ENCODE data around the gene CACNA1D. TPM values are rescaled to one million over a fixed set of nuclear protein-coding genes. Genes with fewer than 3 reads are reported as not detected.
A peak's percentile ranks its signal among the peaks of the same experiment; 100 is the strongest.

CACNA1D gene
- total RNA-seq, 4 donors from 2014 or later, result 12.7 to 98.9 (median 25.0) TPM

- peaks cover 0 to 9% (median 0%) of the 10 kb centered on the region in 4 donors for H3K4me1 ChIP-seq
- TF ChIP-seq POLR2A (IDR thresholded peaks at IDR 0.05) (no peak), EP300 (IDR thresholded peaks at IDR 0.05; ENCODE audit: low read depth) (no peak), CTCF (IDR thresholded peaks at IDR 0.05) (no peak), POLR2AphosphoS5 (IDR thresholded peaks at IDR 0.05) (no peak)
- intact Hi-C loops (cut with DNase I; ENCODE audit: low total_unique reads), result no loop called here
- H3K27ac ChIP-seq, result no peak overlapping the region
- DNase-seq, result peak; percentile 0
- WGBS, 2 donors (ENCODE audit: low coverage in 1 of 2), result 42 to 63% methylated on average over 2 to 10 of the region's 10 CpGs
- H3K4me3 ChIP-seq, result no peak overlapping the region
- in situ Hi-C loops (cut with MboI; ENCODE audit: low pct_ligation_motif_present in 1 of 4, low pct_unique_long_range_greater_than_20kb in 1 of 4, low sequenced_read_pairs in 3 of 4), result no loop called here
- no peaks in the 10 kb centered on the region for H3K9me3 ChIP-seq
- H3K27me3 ChIP-seq, result no peaks in the 10 kb centered on the region
- peaks cover 0 to 3% (median 0%) of the 10 kb centered on the region in 4 donors for H3K36me3 ChIP-seq
Measured at GRCh38 chr3:53823956-53824657, 329.7 kb downstream of the CACNA1D start.

- intact Hi-C loops (cut with DNase I; ENCODE audit: low total_unique reads), result no loop called here
- WGBS, 2 donors (ENCODE audit: low coverage in 1 of 2), result 63 to 81% methylated on average over 1 to 4 of the region's 4 CpGs
Measured at GRCh38 chr3:53824795-53825194, 330.4 kb downstream of the CACNA1D start.

GRCh38 chr3:53826048-53826447 is 331.6 kb downstream of the CACNA1D start:
- TF ChIP-seq POLR2A (IDR thresholded peaks at IDR 0.05) (no peak), POLR2AphosphoS5 (IDR thresholded peaks at IDR 0.05) (no peak), CTCF (IDR thresholded peaks at IDR 0.05) (no peak), EP300 (IDR thresholded peaks at IDR 0.05; ENCODE audit: low read depth) (no peak)
- H3K36me3 ChIP-seq, result no peaks in the 10 kb centered on the region
- no peak for DNase-seq
- 67 to 72% methylated on average over 1 of the region's 1 CpG for WGBS, 2 donors (ENCODE audit: low coverage in 1 of 2)
- no peak overlapping the region for H3K27ac ChIP-seq
- H3K4me1 ChIP-seq, result peaks cover 0 to 13% (median 0%) of the 10 kb centered on the region in 4 donors
- H3K27me3 ChIP-seq, result no peaks in the 10 kb centered on the region
- no peaks in the 10 kb centered on the region for H3K9me3 ChIP-seq
- H3K4me3 ChIP-seq, result no peak overlapping the region
- in situ Hi-C loops (cut with MboI; ENCODE audit: low pct_ligation_motif_present in 1 of 4, low pct_unique_long_range_greater_than_20kb in 1 of 4, low sequenced_read_pairs in 3 of 4), result no loop called here
- intact Hi-C loops (cut with DNase I; ENCODE audit: low total_unique reads), result no loop called here

More at GRCh38 chr3:53824795-53825194, 330.4 kb downstream of the CACNA1D start:
- H3K27ac ChIP-seq, result no peak overlapping the region
- H3K27me3 ChIP-seq, result no peaks in the 10 kb centered on the region
- no peak overlapping the region for H3K4me3 ChIP-seq
- no peak for DNase-seq
- in situ Hi-C loops (cut with MboI; ENCODE audit: low pct_ligation_motif_present in 1 of 4, low pct_unique_long_range_greater_than_20kb in 1 of 4, low sequenced_read_pairs in 3 of 4), result no loop called here
- H3K9me3 ChIP-seq, result no peaks in the 10 kb centered on the region
- no peaks in the 10 kb centered on the region for H3K36me3 ChIP-seq
- peaks cover 0 to 13% (median 0%) of the 10 kb centered on the region in 4 donors for H3K4me1 ChIP-seq
- no peak for TF ChIP-seq POLR2AphosphoS5 (IDR thresholded peaks at IDR 0.05)
- no peak for TF ChIP-seq EP300 (IDR thresholded peaks at IDR 0.05; ENCODE audit: low read depth)
- no peak for TF ChIP-seq CTCF (IDR thresholded peaks at IDR 0.05)
- TF ChIP-seq POLR2A (IDR thresholded peaks at IDR 0.05), result no peak

GRCh38 chr3:53828581-53828980 is 334.2 kb downstream of the CACNA1D start:
- no peak overlapping the region for H3K27ac ChIP-seq
- no peak overlapping the region for H3K4me3 ChIP-seq
- peaks cover 0 to 13% (median 0%) of the 10 kb centered on the region in 4 donors for H3K4me1 ChIP-seq
- H3K36me3 ChIP-seq, result no peaks in the 10 kb centered on the region
- no peak for TF ChIP-seq EP300 (IDR thresholded peaks at IDR 0.05; ENCODE audit: low read depth)
- no peak for TF ChIP-seq POLR2AphosphoS5 (IDR thresholded peaks at IDR 0.05)
- no peaks in the 10 kb centered on the region for H3K27me3 ChIP-seq
- no peaks in the 10 kb centered on the region for H3K9me3 ChIP-seq
- intact Hi-C loops (cut with DNase I; ENCODE audit: low total_unique reads) (no loop called here), in situ Hi-C loops (cut with MboI; ENCODE audit: low pct_ligation_motif_present in 1 of 4, low pct_unique_long_range_greater_than_20kb in 1 of 4, low sequenced_read_pairs in 3 of 4) (no loop called here)
- no peak for DNase-seq
- 69 to 79% methylated on average over 1 of the region's 1 CpG for WGBS, 2 donors (ENCODE audit: low coverage in 1 of 2)
